Activated T-cell treated with anti-CD3 and anti-CD28 coated beads, Interleukin-2, amount 50 U/mL, for 24 hours (primary cell): ENCODE data around the gene FRMPD1.

Experiments
- DNase-seq: peaks from one replicate; pipeline ENCODE4 v3.0.0-alpha.2; 2020
- H3K27ac Mint-ChIP-seq: 2 replicates; pipeline ENCODE4 v1.8.0; 2020; ENCODE audit warnings: mild to moderate bottlenecking, mixed read lengths
- H3K27me3 Mint-ChIP-seq: 2 replicates; pipeline ENCODE4 v1.8.0; 2020; ENCODE audit warnings: mixed read lengths
- H3K36me3 Mint-ChIP-seq: 2 replicates; pipeline ENCODE4 v1.8.0; 2020; ENCODE audit warnings: low read depth, mixed read lengths
- H3K4me1 Mint-ChIP-seq: 2 replicates; pipeline ENCODE4 v1.8.0; 2020; ENCODE audit warnings: low read depth, mixed read lengths
- H3K4me3 Mint-ChIP-seq: 2 replicates; pipeline ENCODE4 v1.8.0; 2020; ENCODE audit warnings: mild to moderate bottlenecking, moderate library complexity, mixed read lengths
- H3K9me3 Mint-ChIP-seq: 2 replicates; pipeline ENCODE4 v1.8.0; 2020; ENCODE audit warnings: mixed read lengths

The FRMPD1 gene

GRCh38 chr9:37784616-37785483 lies 134.1 kb downstream of the FRMPD1 start, which contains the start of gene EXOSC3:
Gene EXOSC3, minus strand, starts transcription at chr9:37785064. Its CDS starts 20 bp downstream, at chr9:37785044.
- Mint-ChIP-seq H3K4me1 (peaks cover 39% of the 10 kb centered on the region), H3K27ac (peak within 1 kb of the TSS; percentile 98), H3K36me3 (peaks cover 52% of the 10 kb centered on the region), H3K4me3 (peak within 1 kb of the TSS; percentile 100), H3K27me3 (no peaks in the 10 kb centered on the region), H3K9me3 (no peaks in the 10 kb centered on the region)
- DNase-seq: peak; percentile 91

GRCh38 chr9:37787059-37787458 lies 136.3 kb downstream of the FRMPD1 start:
- Mint-ChIP-seq H3K4me1 (peaks cover 21% of the 10 kb centered on the region), H3K9me3 (peaks cover 4% of the 10 kb centered on the region), H3K4me3 (no peak overlapping the region), H3K36me3 (peaks cover 30% of the 10 kb centered on the region), H3K27me3 (no peaks in the 10 kb centered on the region), H3K27ac (no peak overlapping the region)
- DNase-seq: no peak

- Mint-ChIP-seq H3K4me1 (peaks cover 10% of the 10 kb centered on the region), H3K36me3 (peaks cover 18% of the 10 kb centered on the region), H3K27me3 (no peaks in the 10 kb centered on the region), H3K9me3 (peaks cover 4% of the 10 kb centered on the region), H3K27ac (no peak overlapping the region), H3K4me3 (no peak overlapping the region)
- no peak for DNase-seq
Observed at GRCh38 chr9:37788332-37788731, 137.6 kb downstream of the FRMPD1 start.

- Mint-ChIP-seq H3K9me3 (peaks cover 4% of the 10 kb centered on the region), H3K4me3 (no peak overlapping the region), H3K27me3 (no peaks in the 10 kb centered on the region), H3K27ac (no peak overlapping the region), H3K4me1 (peaks cover 5% of the 10 kb centered on the region), H3K36me3 (peaks cover 3% of the 10 kb centered on the region)
- DNase-seq: no peak
Observed at GRCh38 chr9:37790096-37790495, 139.3 kb downstream of the FRMPD1 start.

GRCh38 chr9:37792122-37792521 lies 141.4 kb downstream of the FRMPD1 start:
- no peak overlapping the region for H3K4me3 Mint-ChIP-seq
- H3K9me3 Mint-ChIP-seq: peaks cover 4% of the 10 kb centered on the region
- no peaks in the 10 kb centered on the region for H3K4me1 Mint-ChIP-seq
- no peaks in the 10 kb centered on the region for H3K27me3 Mint-ChIP-seq
- no peak for DNase-seq
- no peaks in the 10 kb centered on the region for H3K36me3 Mint-ChIP-seq
- H3K27ac Mint-ChIP-seq: no peak overlapping the region

GRCh38 chr9:37796232-37796631 lies 145.5 kb downstream of the FRMPD1 start:
- Mint-ChIP-seq H3K36me3 (peaks cover 5% of the 10 kb centered on the region), H3K27me3 (no peaks in the 10 kb centered on the region), H3K4me3 (no peak overlapping the region), H3K9me3 (peaks cover under 1% of the 10 kb centered on the region), H3K4me1 (peaks cover 17% of the 10 kb centered on the region), H3K27ac (no peak overlapping the region)
- no peak for DNase-seq
